Measurements from ENCODE around the gene SLC39A6. TPM values are rescaled to one million over a fixed set of nuclear protein-coding genes. Genes with fewer than 3 reads are reported as not detected.

SLC39A6 gene
- total RNA-seq, 1 donor from 2014 or later, result 81.3 TPM

- Histone ChIP-seq H3K27ac (ENCODE audit: low read depth, low read length) (no peak overlapping the region), H4K20me1 (ENCODE audit: insufficient read depth, low read length) (no peaks in the 10 kb centered on the region), H3K36me3 (ENCODE audit: insufficient read depth, low read length) (peaks cover 8% of the 10 kb centered on the region), H3K79me2 (ENCODE audit: insufficient read depth, low read length) (no peaks in the 10 kb centered on the region), H3K9me3 (ENCODE audit: insufficient read depth, low read depth, low read length) (no peaks in the 10 kb centered on the region), H3K4me1 (ENCODE audit: insufficient read depth, low read length) (no peaks in the 10 kb centered on the region), H3K9ac (ENCODE audit: low read length) (no peak overlapping the region), H3K27me3 (ENCODE audit: insufficient read depth, low read length) (no peaks in the 10 kb centered on the region), H3K4me2 (ENCODE audit: low read length) (no peak overlapping the region), H3K4me3 (ENCODE audit: insufficient read depth, low read depth, low read length) (no peak overlapping the region), H2AFZ (ENCODE audit: low read depth, low read length) (no peak overlapping the region)
- no peak for FAIRE-seq
- H3K4me3 Mint-ChIP-seq (ENCODE audit: unreplicated experiment), result no peak overlapping the region
- DNase-seq (ENCODE audit: low read depth), result no peak
- H3K36me3 Mint-ChIP-seq (ENCODE audit: low read depth, unreplicated experiment), result no peaks in the 10 kb centered on the region
- no peaks in the 10 kb centered on the region for H3K27me3 Mint-ChIP-seq (ENCODE audit: low read depth, unreplicated experiment)
- H3K27ac Mint-ChIP-seq (ENCODE audit: unreplicated experiment), result no peak overlapping the region
- peaks cover 3% of the 10 kb centered on the region for H3K9me3 Mint-ChIP-seq (ENCODE audit: unreplicated experiment)
- H3K4me1 Mint-ChIP-seq (ENCODE audit: low read depth, unreplicated experiment), result no peaks in the 10 kb centered on the region
- TF ChIP-seq CTCF (IDR thresholded peaks at IDR 0.05; ENCODE audit: insufficient read depth, low read depth, low read length) (no peak), EZH2 (IDR thresholded peaks at IDR 0.05; ENCODE audit: insufficient read depth, low read length) (no peak)
Measured at GRCh38 chr18:36108601-36109000, 20.5 kb downstream of the SLC39A6 start.

GRCh38 chr18:36108196-36108595 is 20.9 kb downstream of the SLC39A6 start:
- no peak for TF ChIP-seq CTCF (IDR thresholded peaks at IDR 0.05; ENCODE audit: insufficient read depth, low read depth, low read length)
- TF ChIP-seq EZH2 (IDR thresholded peaks at IDR 0.05; ENCODE audit: insufficient read depth, low read length), result no peak
- peaks cover 5% of the 10 kb centered on the region for H3K36me3 ChIP-seq (ENCODE audit: insufficient read depth, low read length)
- no peaks in the 10 kb centered on the region for H3K4me1 Mint-ChIP-seq (ENCODE audit: low read depth, unreplicated experiment)

GRCh38 chr18:36107477-36107876 is 21.7 kb downstream of the SLC39A6 start:
- Histone ChIP-seq H4K20me1 (ENCODE audit: insufficient read depth, low read length) (no peaks in the 10 kb centered on the region), H3K4me2 (ENCODE audit: low read length) (no peak overlapping the region), H3K4me3 (ENCODE audit: insufficient read depth, low read depth, low read length) (no peak overlapping the region), H3K36me3 (ENCODE audit: insufficient read depth, low read length) (peaks cover 5% of the 10 kb centered on the region), H3K9ac (ENCODE audit: low read length) (no peak overlapping the region), H3K27ac (ENCODE audit: low read depth, low read length) (no peak overlapping the region), H2AFZ (ENCODE audit: low read depth, low read length) (no peak overlapping the region), H3K9me3 (ENCODE audit: insufficient read depth, low read depth, low read length) (no peaks in the 10 kb centered on the region), H3K4me1 (ENCODE audit: insufficient read depth, low read length) (no peaks in the 10 kb centered on the region), H3K27me3 (ENCODE audit: insufficient read depth, low read length) (no peaks in the 10 kb centered on the region), H3K79me2 (ENCODE audit: insufficient read depth, low read length) (no peaks in the 10 kb centered on the region)
- Mint-ChIP-seq H3K27me3 (ENCODE audit: low read depth, unreplicated experiment) (no peaks in the 10 kb centered on the region), H3K27ac (ENCODE audit: unreplicated experiment) (no peak overlapping the region), H3K4me3 (ENCODE audit: unreplicated experiment) (no peak overlapping the region), H3K4me1 (ENCODE audit: low read depth, unreplicated experiment) (no peaks in the 10 kb centered on the region), H3K9me3 (ENCODE audit: unreplicated experiment) (peaks cover 9% of the 10 kb centered on the region), H3K36me3 (ENCODE audit: low read depth, unreplicated experiment) (peaks cover under 1% of the 10 kb centered on the region)
- DNase-seq (ENCODE audit: low read depth) (no peak), FAIRE-seq (no peak)
- TF ChIP-seq CTCF (IDR thresholded peaks at IDR 0.05; ENCODE audit: insufficient read depth, low read depth, low read length) (no peak), EZH2 (IDR thresholded peaks at IDR 0.05; ENCODE audit: insufficient read depth, low read length) (no peak)

More at GRCh38 chr18:36108196-36108595, 20.9 kb downstream of the SLC39A6 start:
- Histone ChIP-seq H3K4me1 (ENCODE audit: insufficient read depth, low read length) (no peaks in the 10 kb centered on the region), H3K4me3 (ENCODE audit: insufficient read depth, low read depth, low read length) (no peak overlapping the region), H3K27ac (ENCODE audit: low read depth, low read length) (no peak overlapping the region), H4K20me1 (ENCODE audit: insufficient read depth, low read length) (no peaks in the 10 kb centered on the region), H3K27me3 (ENCODE audit: insufficient read depth, low read length) (no peaks in the 10 kb centered on the region), H3K79me2 (ENCODE audit: insufficient read depth, low read length) (no peaks in the 10 kb centered on the region), H3K9ac (ENCODE audit: low read length) (no peak overlapping the region), H2AFZ (ENCODE audit: low read depth, low read length) (no peak overlapping the region), H3K9me3 (ENCODE audit: insufficient read depth, low read depth, low read length) (no peaks in the 10 kb centered on the region), H3K4me2 (ENCODE audit: low read length) (no peak overlapping the region)
- DNase-seq (ENCODE audit: low read depth) (no peak), FAIRE-seq (no peak)
- H3K4me3 Mint-ChIP-seq (ENCODE audit: unreplicated experiment), result no peak overlapping the region
- no peaks in the 10 kb centered on the region for H3K36me3 Mint-ChIP-seq (ENCODE audit: low read depth, unreplicated experiment)
- no peaks in the 10 kb centered on the region for H3K27me3 Mint-ChIP-seq (ENCODE audit: low read depth, unreplicated experiment)
- peaks cover 3% of the 10 kb centered on the region for H3K9me3 Mint-ChIP-seq (ENCODE audit: unreplicated experiment)
- H3K27ac Mint-ChIP-seq (ENCODE audit: unreplicated experiment), result no peak overlapping the region

Data from astrocyte (in vitro differentiated cells and primary cell).